GM19438 (cell line): ENCODE measurements around the gene EID3.

ENCODE experiments used
- ATAC-seq: cut with Tn5 transposase; IDR thresholded peaks from one replicate; pipeline ENCODE4 v1.9.1; 2021; ENCODE audit warnings: low read depth; ENCODE audit not compliant: unreplicated experiment

Gene EID3

DNA sequence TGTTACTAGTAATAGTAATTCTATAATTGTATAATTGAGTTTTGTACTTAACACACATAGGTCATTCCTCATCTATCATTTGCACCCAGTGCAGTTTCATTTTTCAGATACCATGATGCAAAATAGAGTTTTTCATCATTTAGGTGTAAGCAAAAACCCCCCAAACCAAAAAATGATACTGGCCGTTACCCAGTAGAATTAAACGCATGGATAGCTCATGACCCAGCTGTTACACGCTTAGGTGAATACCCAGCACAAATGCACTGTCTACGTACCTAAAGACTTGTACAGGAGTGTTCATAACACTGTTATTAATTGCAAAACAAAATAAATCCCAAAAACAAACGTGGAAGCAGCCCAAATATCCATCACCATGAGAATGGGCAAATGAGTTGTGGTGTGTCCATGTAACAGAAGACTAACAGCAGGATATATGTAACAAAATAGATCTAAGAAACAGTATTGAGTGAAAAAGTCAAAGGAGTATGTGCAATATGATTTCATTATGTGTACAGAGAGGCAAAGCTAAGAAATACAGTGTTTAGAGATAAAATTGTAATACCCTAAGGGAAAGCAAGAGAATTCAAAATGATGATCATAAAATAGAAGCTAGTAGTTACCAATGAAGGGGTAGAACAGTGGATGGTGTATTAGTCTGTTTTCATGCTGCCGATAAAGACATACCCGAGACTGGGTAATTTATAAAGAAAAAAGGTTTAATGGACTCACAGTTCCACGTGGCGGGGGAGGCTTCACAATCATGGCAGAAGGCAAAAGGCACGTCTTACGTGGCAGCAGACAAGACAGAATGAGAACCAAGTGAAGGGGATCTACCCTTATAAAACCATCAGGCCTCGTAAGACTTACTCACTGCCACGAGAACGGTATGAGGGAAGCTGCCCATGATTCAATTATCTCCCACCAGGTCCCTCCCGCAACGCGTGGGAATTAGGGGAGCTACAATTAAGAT is 49.8 kb downstream of the EID3 start:
- ATAC-seq: no peak

DNA sequence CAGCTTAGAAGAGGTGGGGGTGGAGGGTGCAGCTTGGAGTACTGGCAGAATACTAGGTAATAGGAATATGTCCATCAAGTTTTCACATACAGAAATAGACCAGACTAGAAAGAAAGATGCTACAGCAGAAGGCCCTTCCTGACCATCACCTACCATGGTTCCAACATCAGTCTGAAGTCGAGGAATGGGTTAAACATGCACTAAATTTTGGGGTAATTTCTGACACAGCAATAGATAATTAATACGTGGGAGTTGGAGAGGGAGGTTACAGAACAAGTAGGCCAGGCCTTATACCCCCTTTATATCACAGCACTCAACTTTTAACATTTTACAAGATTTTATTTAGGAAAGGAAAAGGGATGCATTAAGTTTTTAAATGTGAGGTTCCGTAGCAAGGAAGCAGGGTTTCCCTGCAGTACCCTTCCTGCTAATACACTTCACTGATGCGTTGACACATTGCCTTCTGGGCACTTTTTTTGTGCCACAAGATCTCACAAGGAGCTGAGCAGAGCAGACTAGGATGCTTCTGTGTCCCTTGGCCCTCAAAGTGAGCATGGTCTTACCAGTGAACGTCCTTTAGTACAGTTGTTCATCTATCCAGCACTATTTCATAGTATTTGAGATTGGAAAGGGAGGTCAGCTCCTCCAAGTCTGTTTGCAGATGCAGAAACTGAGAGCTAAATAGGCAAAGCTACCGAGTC is 50.8 kb downstream of the EID3 start:
- ATAC-seq: no peak
